ENCODE results near the gene CRBN. TPM values are rescaled to one million over a fixed set of nuclear protein-coding genes. Genes with fewer than 3 reads are reported as not detected.
A peak's percentile ranks its signal among the peaks of the same experiment; 100 is the strongest.

The CRBN gene
- total RNA-seq, 1 experiment from 2014 or later, result 53.8 TPM

DNA sequence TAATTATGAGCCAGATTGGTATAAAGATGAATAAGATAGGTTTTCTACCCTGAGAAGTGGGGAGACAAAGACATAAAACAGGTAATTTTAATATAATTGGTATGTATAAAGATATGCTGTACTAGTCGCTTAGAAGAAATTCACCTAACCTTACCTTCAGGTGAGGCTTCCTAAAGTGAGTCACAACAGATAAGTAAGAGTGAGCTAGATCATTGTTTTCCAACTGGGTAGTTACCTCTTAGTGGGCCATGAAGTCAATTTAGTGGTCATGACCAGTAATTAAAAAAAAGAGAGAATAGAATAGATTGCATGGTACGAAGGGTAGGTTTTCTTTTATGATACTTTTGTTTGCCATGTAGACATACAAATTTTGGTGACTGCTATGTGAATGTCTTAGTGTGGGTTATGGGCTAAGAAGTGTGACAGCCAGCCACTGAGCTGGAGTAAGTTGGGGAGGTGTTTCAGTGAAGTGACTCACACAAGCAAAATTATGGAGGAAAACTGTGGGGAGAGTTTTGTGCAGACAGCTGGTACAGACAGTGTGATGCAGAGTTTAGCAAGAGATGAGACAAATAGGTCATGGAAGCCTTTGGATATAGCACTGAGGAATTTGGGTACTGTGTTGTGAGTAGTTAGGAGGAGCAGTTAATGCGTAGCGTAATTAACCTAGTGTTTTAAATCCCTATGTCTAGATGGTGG, 44.6 kb downstream of the CRBN start:
- no peaks in the 10 kb centered on the region for H3K9me3 ChIP-seq (ENCODE audit: low read length)
- H3K9ac ChIP-seq (ENCODE audit: low read length), result no peak overlapping the region
- no peak overlapping the region for H3K27ac ChIP-seq (ENCODE audit: low read length)
- no peak overlapping the region for H3K4me3 ChIP-seq (ENCODE audit: low read length)
- peaks cover 57% of the 10 kb centered on the region for H3K36me3 ChIP-seq (ENCODE audit: insufficient read depth, low read length)
- no peaks in the 10 kb centered on the region for H3K27me3 ChIP-seq (ENCODE audit: low read length)
- DNase-seq, result no peak
- peaks cover 18% of the 10 kb centered on the region for H4K20me1 ChIP-seq (ENCODE audit: insufficient read depth, low read depth, low read length)
- H2AFZ ChIP-seq (ENCODE audit: low read length), result no peak overlapping the region
- no peaks in the 10 kb centered on the region for H3K9me2 ChIP-seq (replicated peaks; ENCODE audit: insufficient read depth, low read length)
- peaks cover 80% of the 10 kb centered on the region for H3K79me2 ChIP-seq (ENCODE audit: low read length)
- H3K4me1 ChIP-seq (ENCODE audit: low read length), result no peaks in the 10 kb centered on the region
- no peak overlapping the region for H3K4me2 ChIP-seq (ENCODE audit: low read depth, low read length, poor library complexity, severe bottlenecking)

DNA sequence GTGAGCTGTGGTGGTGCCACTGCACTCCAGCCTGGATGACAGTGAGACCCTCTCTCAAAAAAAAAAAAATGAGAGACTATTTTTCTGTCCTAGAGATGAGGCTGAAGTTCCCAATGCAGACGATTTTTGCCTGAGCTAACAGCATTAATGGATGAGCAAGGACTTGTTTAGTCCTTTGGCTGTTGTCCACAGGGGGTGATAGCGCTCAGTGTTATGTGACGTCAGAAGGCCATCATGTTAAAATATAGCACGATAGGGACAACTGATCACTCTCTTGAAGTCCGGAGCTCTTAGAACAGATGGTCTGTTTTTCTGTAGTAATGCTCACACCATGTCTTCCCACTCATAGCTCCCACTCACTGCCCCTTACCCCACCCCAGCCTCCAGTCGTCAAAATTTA, 46.0 kb downstream of the CRBN start:
- Histone ChIP-seq H3K9me3 (ENCODE audit: low read length) (no peaks in the 10 kb centered on the region), H3K4me3 (ENCODE audit: low read length) (no peak overlapping the region), H3K79me2 (ENCODE audit: low read length) (peaks cover 82% of the 10 kb centered on the region), H3K36me3 (ENCODE audit: insufficient read depth, low read length) (peaks cover 60% of the 10 kb centered on the region), H3K4me1 (ENCODE audit: low read length) (no peaks in the 10 kb centered on the region), H3K9me2 (replicated peaks; ENCODE audit: insufficient read depth, low read length) (no peaks in the 10 kb centered on the region), H3K9ac (ENCODE audit: low read length) (no peak overlapping the region), H4K20me1 (ENCODE audit: insufficient read depth, low read depth, low read length) (peaks cover 18% of the 10 kb centered on the region), H3K4me2 (ENCODE audit: low read depth, low read length, poor library complexity, severe bottlenecking) (no peak overlapping the region), H2AFZ (ENCODE audit: low read length) (no peak overlapping the region), H3K27ac (ENCODE audit: low read length) (no peak overlapping the region), H3K27me3 (ENCODE audit: low read length) (no peaks in the 10 kb centered on the region)
- DNase-seq, result no peak

DNA sequence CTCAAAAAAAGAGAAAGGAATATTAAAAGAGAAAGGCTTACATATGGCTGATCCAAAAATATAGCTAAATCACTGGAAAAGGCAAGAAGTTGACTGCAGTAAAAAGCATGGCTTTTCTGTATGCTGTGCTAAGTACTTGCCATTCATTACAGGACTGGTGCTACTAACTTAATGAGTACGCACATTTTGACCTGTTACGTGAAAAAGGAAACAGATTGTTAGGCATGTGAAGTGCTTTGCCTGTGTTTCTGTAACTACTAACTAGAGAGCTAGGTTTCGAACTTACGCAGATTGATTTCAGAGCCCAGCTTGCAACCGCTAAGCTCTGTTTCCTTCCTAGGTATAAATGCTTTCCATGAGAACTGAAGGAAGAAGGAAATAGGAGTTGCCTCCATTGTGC, 49.9 kb downstream of the CRBN start:
- no peak overlapping the region for H3K27ac ChIP-seq (ENCODE audit: low read length)
- no peak overlapping the region for H3K4me3 ChIP-seq (ENCODE audit: low read length)
- H3K4me1 ChIP-seq (ENCODE audit: low read length), result peaks cover 14% of the 10 kb centered on the region
- H3K36me3 ChIP-seq (ENCODE audit: insufficient read depth, low read length), result peaks cover 38% of the 10 kb centered on the region
- H3K9ac ChIP-seq (ENCODE audit: low read length), result no peak overlapping the region
- DNase-seq, result no peak
- H3K9me2 ChIP-seq (replicated peaks; ENCODE audit: insufficient read depth, low read length), result no peaks in the 10 kb centered on the region
- peaks cover 62% of the 10 kb centered on the region for H3K79me2 ChIP-seq (ENCODE audit: low read length)
- H3K27me3 ChIP-seq (ENCODE audit: low read length), result no peaks in the 10 kb centered on the region
- no peak overlapping the region for H2AFZ ChIP-seq (ENCODE audit: low read length)
- H4K20me1 ChIP-seq (ENCODE audit: insufficient read depth, low read depth, low read length), result no peaks in the 10 kb centered on the region
- H3K9me3 ChIP-seq (ENCODE audit: low read length), result no peaks in the 10 kb centered on the region
- H3K4me2 ChIP-seq (ENCODE audit: low read depth, low read length, poor library complexity, severe bottlenecking), result no peak overlapping the region

DNA sequence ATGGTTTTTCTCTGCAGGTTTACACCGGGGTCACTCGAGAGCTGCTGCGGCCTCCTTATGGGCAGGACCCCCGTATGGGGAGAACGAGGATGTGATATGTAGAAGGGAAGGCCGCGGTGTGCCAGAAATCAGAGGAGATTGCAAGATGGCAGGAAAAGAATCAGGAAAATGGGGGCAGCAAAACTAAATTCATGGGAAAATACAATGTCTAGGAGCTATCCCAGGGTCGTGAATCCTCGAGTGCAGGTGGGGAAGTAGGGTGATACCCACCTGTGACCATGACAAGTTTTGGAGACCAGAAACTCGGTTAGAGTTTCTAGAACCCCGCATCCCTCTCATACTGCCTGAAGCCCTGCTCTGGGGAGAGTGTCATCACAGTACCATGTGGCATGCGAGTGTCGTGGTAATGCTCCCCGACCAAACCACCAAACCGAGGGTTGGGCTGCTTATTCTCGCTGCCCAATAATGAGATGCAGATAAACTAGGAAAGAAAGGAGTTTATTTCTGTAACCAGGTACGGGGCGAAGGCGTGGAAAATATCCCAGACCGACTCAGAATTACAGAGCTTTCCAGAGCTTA, 52.0 kb downstream of the CRBN start:
- H3K4me3 ChIP-seq (ENCODE audit: low read length), result peak overlapping the region; percentile 92
- H3K4me2 ChIP-seq (ENCODE audit: low read depth, low read length, poor library complexity, severe bottlenecking), result peak overlapping the region; percentile 79
- DNase-seq, result peak; percentile 51
- H3K27me3 ChIP-seq (ENCODE audit: low read length), result no peaks in the 10 kb centered on the region
- H3K9me3 ChIP-seq (ENCODE audit: low read length), result no peaks in the 10 kb centered on the region
- H4K20me1 ChIP-seq (ENCODE audit: insufficient read depth, low read depth, low read length), result no peaks in the 10 kb centered on the region
- H3K9ac ChIP-seq (ENCODE audit: low read length), result peak overlapping the region; percentile 88
- peak overlapping the region; percentile 8; the same call in 1 of the 2 replicates for H2AFZ ChIP-seq (ENCODE audit: low read length)
- H3K36me3 ChIP-seq (ENCODE audit: insufficient read depth, low read length), result peaks cover 28% of the 10 kb centered on the region
- H3K4me1 ChIP-seq (ENCODE audit: low read length), result peaks cover 14% of the 10 kb centered on the region
- H3K79me2 ChIP-seq (ENCODE audit: low read length), result peaks cover 42% of the 10 kb centered on the region
- H3K27ac ChIP-seq (ENCODE audit: low read length), result peak overlapping the region; percentile 52; the same call in 1 of the 2 replicates
- no peaks in the 10 kb centered on the region for H3K9me2 ChIP-seq (replicated peaks; ENCODE audit: insufficient read depth, low read length)

DNA sequence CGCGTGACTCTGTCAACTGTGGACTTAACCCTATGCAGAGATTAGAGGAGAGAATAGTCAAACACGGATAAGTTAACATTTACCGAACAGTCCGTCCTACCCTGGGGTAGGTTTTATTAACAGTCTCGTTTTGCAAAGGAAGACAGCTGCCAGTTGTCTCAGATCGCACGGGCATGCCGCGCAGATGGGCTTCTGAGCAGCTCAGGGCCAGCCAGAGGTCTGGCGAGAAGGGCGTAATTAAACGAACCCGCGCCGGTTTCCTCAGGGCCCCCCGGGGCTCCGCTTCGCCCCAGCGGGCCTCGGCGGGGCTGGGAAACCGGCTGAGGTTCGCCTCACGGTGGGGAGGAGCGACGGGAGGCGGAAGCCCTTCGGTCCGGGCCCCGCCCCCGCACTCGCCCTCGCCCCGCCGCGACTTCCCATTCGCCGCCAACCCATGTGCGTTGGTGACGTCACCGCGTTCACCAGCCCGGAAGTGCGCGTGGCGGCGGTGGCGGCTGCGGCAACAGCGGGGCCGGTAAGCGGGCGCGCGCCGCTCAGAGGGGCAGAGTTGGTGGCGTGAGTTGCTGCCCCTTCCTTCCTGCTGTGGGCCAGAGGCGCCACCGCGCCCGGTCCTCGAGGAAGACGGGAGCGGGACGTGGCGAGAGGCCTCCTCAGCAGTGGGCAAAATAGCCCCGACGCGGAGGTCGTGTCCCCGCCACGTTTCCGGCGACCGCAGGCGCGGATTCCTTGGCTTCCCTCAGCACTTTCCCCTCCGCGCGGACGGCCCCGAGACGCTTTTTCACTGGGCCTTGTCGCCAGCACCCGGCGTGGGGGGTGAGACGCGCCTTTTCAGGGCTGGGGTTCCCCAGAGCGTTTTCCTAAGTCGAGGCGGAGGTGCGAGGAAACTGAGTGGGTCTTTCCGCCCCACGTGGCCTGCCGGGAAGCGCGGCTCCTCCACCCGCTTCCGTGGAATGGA, 52.7 kb downstream of the CRBN start, which contains the start of gene TRNT1:
Gene TRNT1, plus strand, starts transcription at position 464 of the 955 bp plus-strand sequence. CDS start 2,101 bp downstream, outside the sequence.
- DNase-seq, result peak; percentile 98
- Histone ChIP-seq H3K27me3 (ENCODE audit: low read length) (no peaks in the 10 kb centered on the region), H3K4me3 (ENCODE audit: low read length) (peak within 1 kb of the TSS; percentile 92)

DNA sequence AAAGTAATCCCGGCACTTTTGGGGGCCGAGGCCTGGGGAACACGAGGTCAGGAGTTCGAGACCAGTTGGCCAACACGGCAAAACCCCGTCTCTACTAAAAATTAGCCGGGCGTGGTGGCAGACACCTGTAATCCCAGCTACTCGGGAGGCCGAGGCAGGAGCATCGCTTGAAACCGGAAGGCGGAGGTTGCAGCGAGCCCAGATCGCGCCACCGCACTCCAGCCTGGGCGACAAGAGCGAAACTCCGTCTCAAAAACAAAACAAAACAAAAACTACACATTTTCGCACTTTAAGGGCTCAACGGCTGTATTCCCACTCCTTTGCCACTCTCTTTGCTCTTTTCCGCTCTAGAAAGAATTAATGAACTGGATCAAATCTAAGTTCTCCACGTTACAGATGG, 53.5 kb downstream of the CRBN start:
- no peak for DNase-seq
- no peaks in the 10 kb centered on the region for H4K20me1 ChIP-seq (ENCODE audit: insufficient read depth, low read depth, low read length)
- H3K27ac ChIP-seq (ENCODE audit: low read length), result peak overlapping the region; percentile 26; the same call in 1 of the 2 replicates
- H3K27me3 ChIP-seq (ENCODE audit: low read length), result no peaks in the 10 kb centered on the region
- H3K4me3 ChIP-seq (ENCODE audit: low read length), result peak overlapping the region; percentile 92
- no peaks in the 10 kb centered on the region for H3K9me3 ChIP-seq (ENCODE audit: low read length)
- H3K4me1 ChIP-seq (ENCODE audit: low read length), result peaks cover 14% of the 10 kb centered on the region
- peak overlapping the region; percentile 79 for H3K4me2 ChIP-seq (ENCODE audit: low read depth, low read length, poor library complexity, severe bottlenecking)
- H3K79me2 ChIP-seq (ENCODE audit: low read length), result peaks cover 38% of the 10 kb centered on the region
- no peaks in the 10 kb centered on the region for H3K9me2 ChIP-seq (replicated peaks; ENCODE audit: insufficient read depth, low read length)
- H3K9ac ChIP-seq (ENCODE audit: low read length), result peak overlapping the region; percentile 88
- peak overlapping the region; percentile 71 for H2AFZ ChIP-seq (ENCODE audit: low read length)
- H3K36me3 ChIP-seq (ENCODE audit: insufficient read depth, low read length), result peaks cover 24% of the 10 kb centered on the region

More for the DNA sequence above, 52.7 kb downstream of the CRBN start, which contains the start of gene TRNT1:
- Histone ChIP-seq H3K9me3 (ENCODE audit: low read length) (no peaks in the 10 kb centered on the region), H4K20me1 (ENCODE audit: insufficient read depth, low read depth, low read length) (no peaks in the 10 kb centered on the region), H2AFZ (ENCODE audit: low read length) (peak within 1 kb of the TSS; percentile 71), H3K9me2 (replicated peaks; ENCODE audit: insufficient read depth, low read length) (no peaks in the 10 kb centered on the region), H3K9ac (ENCODE audit: low read length) (peak within 1 kb of the TSS; percentile 88), H3K79me2 (ENCODE audit: low read length) (peaks cover 42% of the 10 kb centered on the region), H3K27ac (ENCODE audit: low read length) (peak within 1 kb of the TSS; percentile 52; the same call in 1 of the 2 replicates), H3K36me3 (ENCODE audit: insufficient read depth, low read length) (peaks cover 28% of the 10 kb centered on the region), H3K4me2 (ENCODE audit: low read depth, low read length, poor library complexity, severe bottlenecking) (peak within 1 kb of the TSS; percentile 79), H3K4me1 (ENCODE audit: low read length) (peaks cover 14% of the 10 kb centered on the region)

DNA sequence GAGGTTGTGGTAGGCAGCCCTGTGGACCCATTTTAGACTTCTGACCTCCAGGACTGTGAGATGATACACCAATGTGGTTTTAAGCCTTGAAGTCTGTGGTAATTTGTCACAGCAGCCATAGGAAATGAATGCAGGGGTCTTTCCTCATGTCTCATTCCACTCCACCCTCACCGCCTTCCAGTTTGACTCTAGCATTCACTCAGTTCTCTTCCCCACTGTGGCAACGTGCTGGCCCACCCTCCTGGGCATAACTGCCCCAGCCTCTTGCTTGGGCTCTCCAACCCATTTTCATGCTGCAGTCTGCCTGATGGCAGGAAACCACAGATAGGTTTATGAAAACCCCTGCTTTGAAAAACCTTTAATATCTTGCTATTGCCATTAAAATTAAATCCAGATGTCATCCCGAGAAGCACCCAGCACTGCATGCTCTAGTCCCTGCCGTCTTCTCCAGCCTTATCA, 60.1 kb downstream of the CRBN start:
- no peaks in the 10 kb centered on the region for H3K36me3 ChIP-seq (ENCODE audit: insufficient read depth, low read length)
- no peak overlapping the region for H3K4me2 ChIP-seq (ENCODE audit: low read depth, low read length, poor library complexity, severe bottlenecking)
- no peak overlapping the region for H3K9ac ChIP-seq (ENCODE audit: low read length)
- no peaks in the 10 kb centered on the region for H3K9me3 ChIP-seq (ENCODE audit: low read length)
- no peak for DNase-seq
- no peak overlapping the region for H3K27ac ChIP-seq (ENCODE audit: low read length)
- no peaks in the 10 kb centered on the region for H4K20me1 ChIP-seq (ENCODE audit: insufficient read depth, low read depth, low read length)
- no peaks in the 10 kb centered on the region for H3K79me2 ChIP-seq (ENCODE audit: low read length)
- no peaks in the 10 kb centered on the region for H3K9me2 ChIP-seq (replicated peaks; ENCODE audit: insufficient read depth, low read length)
- no peak overlapping the region for H2AFZ ChIP-seq (ENCODE audit: low read length)
- H3K4me1 ChIP-seq (ENCODE audit: low read length), result no peaks in the 10 kb centered on the region
- H3K27me3 ChIP-seq (ENCODE audit: low read length), result no peaks in the 10 kb centered on the region
- H3K4me3 ChIP-seq (ENCODE audit: low read length), result no peak overlapping the region

Measured in Karpas-422 (cell line).